KG1 (cell line): Measurements from ENCODE around the gene BBS9.

Experiments used
- DNase-seq: peaks from one replicate; lab custom pipeline; 2025; lab: John Stamatoyannopoulos, UW

The BBS9 gene

DNA sequence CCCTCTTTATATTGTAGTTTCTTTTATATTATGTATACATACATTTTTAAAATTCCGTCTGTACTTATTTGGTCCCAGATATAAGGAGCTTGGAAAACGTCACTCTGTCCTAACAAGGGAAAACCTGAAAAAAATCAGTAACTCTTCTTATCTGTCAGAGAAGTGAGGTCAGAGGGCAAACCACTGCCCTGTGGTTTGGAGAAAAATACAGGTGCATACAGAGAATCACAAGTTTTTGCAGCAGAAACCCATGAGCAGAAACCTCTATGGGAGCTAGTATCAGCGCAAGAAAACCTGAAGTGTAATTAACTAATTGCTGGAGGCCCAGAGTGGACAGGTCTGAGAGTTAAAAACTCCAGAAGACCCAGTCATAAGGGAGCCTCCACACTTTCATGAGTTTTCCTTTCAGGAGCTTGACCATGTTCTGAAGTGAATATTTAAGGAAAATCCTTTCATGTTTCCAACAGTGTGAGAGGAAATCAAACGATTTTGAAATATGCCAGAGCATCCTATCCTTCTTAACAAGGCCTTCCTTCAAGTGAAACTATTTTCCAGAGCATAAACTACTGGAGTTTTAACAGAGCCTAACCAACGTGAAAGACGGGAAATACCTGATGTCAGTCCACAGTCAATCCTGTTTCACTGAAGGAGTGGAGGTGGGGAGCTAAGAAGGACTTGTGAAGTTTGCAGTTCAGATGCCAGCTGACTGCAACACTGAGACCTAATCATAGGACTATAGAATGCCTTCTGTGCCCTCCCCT lies 485.2 kb downstream of the BBS9 start:
- DNase-seq: no peak

DNA sequence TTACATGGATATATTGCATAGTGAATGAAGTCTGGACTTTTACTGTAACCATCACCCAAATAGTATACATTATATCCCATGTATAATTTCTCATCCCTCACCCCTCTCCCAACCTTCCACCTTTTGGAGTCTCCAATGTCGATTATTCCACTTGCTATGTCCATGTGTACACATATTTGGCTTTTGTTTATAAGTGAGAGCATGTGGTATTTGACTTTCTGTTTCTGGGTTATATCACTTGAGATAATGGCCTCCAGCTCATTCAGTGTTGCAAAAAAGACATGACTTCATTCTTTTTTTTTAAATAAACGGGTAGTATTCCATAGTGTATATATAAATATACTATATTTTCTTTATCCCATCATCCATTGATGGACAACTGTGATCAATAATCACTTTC lies 487.4 kb downstream of the BBS9 start:
- no peak for DNase-seq

DNA sequence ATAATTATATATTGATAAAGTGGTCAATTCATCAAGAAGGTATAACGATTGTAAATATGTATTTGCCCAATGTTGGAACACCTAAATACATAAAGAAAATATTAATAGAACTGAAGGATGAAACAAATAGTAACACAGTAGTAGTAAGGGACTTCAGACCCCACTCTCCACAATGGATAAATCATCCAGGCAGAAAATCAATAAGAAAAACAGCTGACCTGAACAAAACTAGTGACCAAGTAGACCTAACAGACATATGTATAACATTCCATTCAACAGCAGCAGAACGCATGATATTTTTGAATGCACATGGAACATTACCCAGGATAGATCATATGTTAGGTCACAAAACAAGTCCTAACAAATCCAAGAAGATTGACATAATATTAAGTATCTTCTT lies 489.9 kb downstream of the BBS9 start:
- no peak for DNase-seq

- DNase-seq: no peak
Measured at GRCh38 chr7:33623267-33623666, 493.9 kb downstream of the BBS9 start.

- DNase-seq: no peak
Measured at GRCh38 chr7:33624215-33624614, 494.9 kb downstream of the BBS9 start.

DNA sequence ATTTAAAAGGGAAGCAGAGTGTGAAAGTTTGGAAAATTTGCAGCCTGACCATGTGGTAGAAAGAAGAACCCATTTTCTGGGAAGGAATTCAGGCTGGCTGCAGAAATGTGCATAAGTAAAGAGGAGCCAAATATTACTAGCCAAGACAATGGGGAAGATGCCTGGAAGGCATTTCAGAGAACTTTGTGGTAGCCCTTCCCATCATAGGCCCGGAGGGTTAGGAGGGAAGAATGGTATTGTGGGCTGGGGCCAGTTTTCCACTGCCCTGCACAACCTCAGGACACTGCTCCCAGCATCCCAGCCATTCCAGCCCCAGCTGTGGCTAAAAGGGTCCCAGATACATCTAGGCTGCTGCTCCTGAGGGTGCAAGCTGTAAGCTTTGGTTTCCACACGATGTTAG lies 497.5 kb downstream of the BBS9 start:
- no peak for DNase-seq

DNA sequence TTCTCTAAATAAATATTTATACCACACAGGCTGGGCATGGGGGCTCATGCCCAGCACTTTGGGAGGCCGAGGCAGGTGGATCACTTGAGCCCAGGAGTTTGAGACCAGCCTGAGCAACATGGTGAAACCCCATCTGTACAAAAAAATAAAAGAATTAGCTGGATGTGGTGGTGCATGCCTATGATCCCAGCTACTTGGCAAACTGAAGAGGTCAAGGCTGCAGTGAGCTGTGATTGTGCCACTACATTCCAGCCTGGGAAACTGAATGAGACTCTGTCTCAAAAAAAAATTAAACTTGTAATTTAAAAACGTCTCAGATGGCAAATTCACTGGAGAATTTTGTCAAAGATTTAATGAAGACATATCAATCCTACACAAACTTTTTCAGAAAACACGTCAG lies 498.4 kb downstream of the BBS9 start:
- DNase-seq: no peak

GRCh38 chr7:33628894-33629293 lies 499.5 kb downstream of the BBS9 start:
- no peak for DNase-seq

DNA sequence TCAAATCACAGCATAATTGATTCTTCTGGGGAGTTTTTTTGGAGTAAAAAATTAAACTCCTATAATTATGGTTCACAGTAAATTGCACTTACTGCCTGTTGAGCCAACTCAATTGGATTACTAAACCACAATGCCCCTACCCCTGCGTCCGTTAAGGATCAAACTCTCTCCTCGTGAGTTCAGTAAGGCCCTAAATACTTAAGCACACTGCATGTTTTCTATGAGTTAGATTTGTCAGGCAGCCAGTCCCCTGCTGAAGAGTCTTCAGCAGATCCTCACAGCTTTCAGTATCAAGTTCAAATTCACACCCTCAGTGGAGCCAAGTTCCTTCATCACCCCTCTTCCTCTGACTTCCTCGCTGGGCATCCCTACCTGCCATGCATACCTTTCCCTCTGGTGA lies 501.0 kb downstream of the BBS9 start:
- DNase-seq: no peak

DNA sequence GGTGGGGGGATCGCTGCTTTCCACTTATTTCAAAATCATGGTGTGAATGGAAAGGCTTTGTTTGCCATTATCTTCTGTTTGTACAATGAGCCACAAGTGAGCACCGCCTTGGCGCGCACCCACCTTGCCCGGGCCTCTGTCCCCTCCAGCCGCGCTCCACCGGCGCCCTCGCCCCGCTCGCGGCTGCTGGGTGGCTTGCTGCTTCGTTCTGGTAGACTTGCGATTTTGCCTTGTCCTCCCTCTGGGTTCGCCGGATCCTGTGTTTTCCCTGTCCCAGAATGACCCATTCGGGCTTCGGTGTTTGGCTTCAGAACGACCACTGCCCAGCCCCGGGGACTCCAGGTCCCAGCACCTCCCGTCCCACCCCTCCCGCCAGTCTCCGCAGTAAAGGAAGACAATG lies 503.0 kb downstream of the BBS9 start:
- DNase-seq: no peak

GRCh38 chr7:33632840-33633525 lies 503.6 kb downstream of the BBS9 start:
- DNase-seq: no peak

DNA sequence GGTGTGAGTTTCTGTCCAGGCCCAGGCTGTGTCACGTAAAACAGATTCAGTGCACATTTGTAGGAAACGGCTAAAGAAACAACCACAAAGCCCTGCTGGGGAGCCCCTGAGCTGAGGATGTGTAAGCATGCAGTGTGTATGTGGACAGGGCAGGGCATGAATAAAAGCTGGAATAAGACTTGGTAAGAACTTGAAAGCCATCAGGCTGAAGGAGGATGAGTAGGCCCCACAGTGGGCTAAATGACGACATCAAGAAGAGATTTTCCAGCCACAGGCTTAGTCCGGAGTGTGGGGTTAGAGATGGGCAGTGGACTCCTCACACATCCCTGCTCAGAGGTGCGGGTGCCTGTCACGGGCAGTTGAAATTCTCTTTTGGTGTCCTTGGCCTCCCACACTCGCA lies 505.2 kb downstream of the BBS9 start:
- no peak for DNase-seq

DNA sequence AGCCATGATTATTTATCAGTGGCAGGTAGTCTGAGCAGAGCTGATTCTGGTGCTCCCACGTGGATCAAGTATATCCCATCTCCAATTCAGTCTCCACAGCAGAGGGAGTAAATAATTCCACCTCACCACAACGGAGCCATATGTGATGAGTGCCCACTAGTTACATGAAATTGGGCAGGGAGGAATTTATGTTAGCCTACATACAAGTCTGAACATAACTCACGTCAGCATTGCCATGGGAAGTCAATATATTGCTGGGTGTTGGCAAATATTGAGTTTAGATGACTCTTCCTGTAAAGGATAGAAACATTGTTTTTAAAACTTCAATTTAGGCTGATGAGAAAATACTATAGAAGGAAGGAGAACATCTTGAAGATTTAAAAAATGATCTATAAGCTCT lies 507.0 kb downstream of the BBS9 start:
- no peak for DNase-seq

- DNase-seq: no peak
Measured at GRCh38 chr7:33639552-33640197, 510.3 kb downstream of the BBS9 start.

DNA sequence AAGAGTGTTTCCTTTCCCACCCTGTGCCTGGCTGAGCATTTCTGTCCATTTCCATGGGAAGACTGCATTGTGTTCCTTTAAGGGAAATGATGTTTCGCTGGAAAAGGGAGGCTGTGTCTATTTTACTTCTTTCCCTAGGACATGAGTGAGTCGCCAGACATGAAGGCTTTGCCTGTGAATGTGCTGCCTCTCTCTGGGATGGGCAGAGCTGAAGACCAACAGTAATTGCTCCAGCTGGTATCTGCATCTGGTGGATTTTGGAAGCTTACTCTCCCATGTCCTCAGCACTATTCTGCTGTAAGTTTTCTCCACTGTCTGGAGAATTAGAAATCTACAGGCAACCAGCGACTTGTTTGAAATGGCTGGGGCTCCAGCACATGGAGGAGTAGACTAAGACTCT lies 511.4 kb downstream of the BBS9 start:
- no peak for DNase-seq

- DNase-seq: no peak
Measured at GRCh38 chr7:33642312-33642711, 512.9 kb downstream of the BBS9 start.

DNA sequence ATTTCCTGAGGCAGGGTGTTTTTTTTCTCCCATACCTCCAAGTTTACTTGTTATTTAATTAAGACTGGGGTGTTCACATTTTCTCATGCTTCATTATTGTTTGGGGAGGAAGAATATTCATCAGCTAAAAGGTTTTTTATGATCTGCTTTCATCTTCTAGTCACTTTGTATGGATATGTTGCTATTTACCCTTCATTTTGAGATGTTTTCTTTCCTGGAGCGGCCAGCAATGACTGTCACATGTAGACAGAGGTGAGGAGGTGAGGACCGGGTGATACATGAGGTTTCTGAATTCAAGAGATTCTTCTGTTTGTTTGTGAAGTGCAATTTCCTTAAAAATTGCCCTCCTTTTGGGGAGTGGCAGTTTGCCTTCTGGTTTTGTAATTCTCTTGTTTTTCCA lies 514.2 kb downstream of the BBS9 start:
- no peak for DNase-seq

GRCh38 chr7:33644489-33644888 lies 515.1 kb downstream of the BBS9 start:
- no peak for DNase-seq

GRCh38 chr7:33645104-33645503 lies 515.7 kb downstream of the BBS9 start:
- no peak for DNase-seq

GRCh38 chr7:33646166-33646565 lies 516.8 kb downstream of the BBS9 start:
- no peak for DNase-seq

- no peak for DNase-seq
Measured at GRCh38 chr7:33646891-33647391, 517.6 kb downstream of the BBS9 start.

GRCh38 chr7:33649476-33650441 lies 520.4 kb downstream of the BBS9 start:
- DNase-seq: no peak
